Heart right ventricle (tissue), 16 donors: Measurements from ENCODE around the gene CTXN2. TPM values are rescaled to one million over a fixed set of nuclear protein-coding genes. Genes with fewer than 3 reads are reported as not detected.

ENCODE experiments used
- ATAC-seq, 8 donors: fragments of 200-7000 bp; cut with Tn5 transposase; one replicate each; pipeline ENCODE4 v1.9.1; 2020; ENCODE audit warnings: mild to moderate bottlenecking in 8 of 8, moderate library complexity in 8 of 8, moderate number of reproducible peaks in 1 of 8
- DNase-seq, 2 donors: peaks; one replicate each; pipeline ENCODE4 v3.0.0-alpha.2; 2020
- H3K27ac ChIP-seq, 10 donors: fragments of 200-600 bp; sonication (generic) in 2 of 10; one replicate each; pipeline versions ENCODE4 v1.5.0 to v1.8.0; 2020 to 2022; ENCODE audit warnings: mild to moderate bottlenecking in 3 of 10
- H3K27me3 ChIP-seq, 7 donors: fragments of 200-600 bp; one replicate each; pipeline ENCODE4 v1.8.0; 2021 to 2022; ENCODE audit warnings: mild to moderate bottlenecking in 2 of 7
- H3K36me3 ChIP-seq, 9 donors: fragments of 200-600 bp; sonication (generic) in 1 of 9; one replicate each; pipeline versions ENCODE4 v1.5.0 to v1.8.0; 2020 to 2022; ENCODE audit warnings: mild to moderate bottlenecking in 2 of 9
- H3K4me1 ChIP-seq, 9 donors: fragments of 200-600 bp; sonication (generic) in 1 of 9; one replicate each; pipeline versions ENCODE4 v1.5.0 to v1.8.0; 2020 to 2022; ENCODE audit warnings: mild to moderate bottlenecking in 4 of 9
- H3K4me3 ChIP-seq, 10 donors: fragments of 200-600 bp; sonication (generic) in 2 of 10; one replicate each; pipeline versions ENCODE4 v1.5.0 to v1.8.0; 2020 to 2022; ENCODE audit warnings: mild to moderate bottlenecking in 7 of 10, moderate library complexity in 2 of 10
- H3K9me3 ChIP-seq, 11 donors: fragments of 200-600 bp in 10 of 11; sonication (generic) in 2 of 11; one replicate each; pipeline versions ENCODE4 v1.5.0 to v1.8.0; 2013 to 2022; ENCODE audit warnings: mild to moderate bottlenecking in 2 of 11, control low read depth in 1 of 11, moderate library complexity in 1 of 11
- CTCF ChIP-seq, 9 donors: fragments of 200-600 bp; sonication (generic) in 2 of 9; IDR thresholded peaks; one replicate each; pipeline versions ENCODE4 v1.5.0 to v1.8.0; 2021 to 2022; ENCODE audit warnings: antibody characterized with exemption in 9 of 9, mild to moderate bottlenecking in 5 of 9, moderate library complexity in 1 of 9
- WGBS, 2 donors: extraction: QIAGEN DNeasy Blood & Tissue Kit; methylation state at CpG; one replicate each; pipeline ENCODE4 v1.1.7; 2013; ENCODE audit warnings: inconsistent platforms in 1 of 2; 5-methylcytosine and 5-hydroxymethylcytosine counted together
- intact Hi-C, 10 donors: fragments of 100-400 bp; cut with DNase I; formaldehyde crosslinking; loops; one replicate each; pipeline versions ENCODE4 v1.11.1 to v1.14.2; 2022
- polyA plus RNA-seq, 2 donors: library from polyadenylated mRNA; stranded (reverse); fragments of 200-250 nt; gene quantifications; one replicate each; pipeline ENCODE4 v1.2.3, GENCODE V29; 2013
- total RNA-seq, 10 donors: library from RNA; stranded (reverse); fragmentation: NEBNext Ultra II Directional in 3 of 10; extraction: Animal tissue kit (Norgen Biotek cat#: 25700) in 3 of 10; gene quantifications; one replicate each; pipeline versions ENCODE4 v1.2.1 to v1.2.4, GENCODE V29; 2021 to 2023
- donor health status: Arrhythmogenic right ventricular cardiomyopathy.
- donor health status: ischemic (EF 13 %, LVEDD 7.1; RV severe dilation, severe dysfunction).
- donor health status: healthy with polysubstance abuse.
- donor health status: DM: no; HTN: yes; CAD: no.
- donor health status: DM: no; HTN: no; CAD: no.
- donor health status: ischemic (EF 25% LVEDD 6.9; RV normal size, moderate dysfunction).
- donor health status: ischemic (EF 25% LVEDD 5.7; RV mildly dilated, moderate dysfunction).
- donor health status: healthy.
- donor health status: DM: yes; HTN: yes; CAD: no.
- donor health status: Ischemic cardiomyopathy.
- donor health status: ischemic (EF 35%, LVEDD 5.7; RV mildly dilated, moderate dysfunction).
- donor health status: nonischemic (EF 11% LVEDD 7.7; RV severe dilation, severe dysfunction).
- donor health status: DM: yes; HTN: yes; CAD: no.
- donor health status: PGD.
- donor health status: ischemic (EF 29% LVEDD 5.4; RV normal size, mild dysfunction).
- donor health status: nonischemic (EF 23%, LVEDD 6.1; RV moderate dilation, normal function).

Gene CTXN2
- total and polyA plus RNA-seq, 12 donors = not detected

DNA sequence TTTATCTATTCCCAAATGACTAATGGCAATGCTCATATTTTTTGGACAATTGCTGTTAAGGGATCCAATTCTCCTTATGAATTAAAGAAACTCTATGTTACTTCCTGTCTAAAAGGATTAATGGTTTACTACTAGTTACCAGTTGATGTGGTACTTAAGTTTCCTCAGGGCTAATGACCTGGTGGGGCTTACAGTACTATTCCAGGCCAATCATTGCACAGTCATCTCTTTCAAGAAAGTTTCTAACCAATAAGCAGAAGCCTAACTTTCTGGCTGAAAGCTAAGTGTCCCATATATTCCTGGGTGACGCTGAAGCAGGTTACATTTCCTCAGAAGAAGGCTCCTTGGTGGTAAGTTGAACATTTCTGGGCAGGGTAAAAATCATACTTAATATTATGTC is 14.5 kb downstream of the CTXN2 start, which contains the start of gene SLC12A1:
Gene SLC12A1 (plus strand): TSS at position 322 of the 400 bp plus-strand sequence. CDS start 1,418 bp downstream, outside the sequence.
- DNase-seq = no peak
- Histone ChIP-seq H3K4me3 (no peak within 1 kb of the TSS), H3K27me3 (no peaks in the 10 kb centered on the region), H3K9me3 (no peaks in the 10 kb centered on the region), H3K4me1 (no peaks in the 10 kb centered on the region), H3K27ac (no peak within 1 kb of the TSS), H3K36me3 (no peaks in the 10 kb centered on the region)
- 92 to 93% methylated on average over 1 of the region's 1 CpG for WGBS, 2 donors
- ATAC-seq = no peak
- TF ChIP-seq CTCF (IDR thresholded peaks at IDR 0.05) = no peak
- intact Hi-C loops = no loop called here

DNA sequence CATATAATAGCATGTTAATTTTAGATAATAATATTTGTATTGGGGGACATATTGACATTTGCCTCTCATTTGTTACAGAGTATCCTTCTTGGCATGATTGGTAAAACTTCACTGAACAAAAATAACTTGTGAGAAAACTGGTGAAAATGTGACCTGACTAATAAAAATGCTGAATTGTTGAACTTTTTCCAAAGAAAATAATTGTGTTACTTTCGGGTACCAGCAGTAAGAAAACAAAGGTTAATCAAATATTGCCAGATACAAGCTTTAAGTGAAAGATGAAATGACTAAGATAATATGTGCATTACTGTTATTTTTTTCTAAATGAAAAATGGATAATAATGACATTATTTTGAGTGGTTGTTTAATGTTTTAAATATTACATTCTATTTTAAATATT is 29.8 kb downstream of the CTXN2 start:
- ATAC-seq (no peak), DNase-seq (no peak)
- peaks cover 0 to 5% (median 0%) of the 10 kb centered on the region in 7 donors for H3K27me3 ChIP-seq
- no peaks in the 10 kb centered on the region for H3K9me3 ChIP-seq
- H3K4me1 ChIP-seq = no peaks in the 10 kb centered on the region
- 29 to 65% methylated on average over 1 of the region's 1 CpG for WGBS, 2 donors
- intact Hi-C loops = no loop called here
- H3K4me3 ChIP-seq = no peak overlapping the region
- no peak overlapping the region for H3K27ac ChIP-seq
- no peak for TF ChIP-seq CTCF (IDR thresholded peaks at IDR 0.05)
- H3K36me3 ChIP-seq = no peaks in the 10 kb centered on the region

DNA sequence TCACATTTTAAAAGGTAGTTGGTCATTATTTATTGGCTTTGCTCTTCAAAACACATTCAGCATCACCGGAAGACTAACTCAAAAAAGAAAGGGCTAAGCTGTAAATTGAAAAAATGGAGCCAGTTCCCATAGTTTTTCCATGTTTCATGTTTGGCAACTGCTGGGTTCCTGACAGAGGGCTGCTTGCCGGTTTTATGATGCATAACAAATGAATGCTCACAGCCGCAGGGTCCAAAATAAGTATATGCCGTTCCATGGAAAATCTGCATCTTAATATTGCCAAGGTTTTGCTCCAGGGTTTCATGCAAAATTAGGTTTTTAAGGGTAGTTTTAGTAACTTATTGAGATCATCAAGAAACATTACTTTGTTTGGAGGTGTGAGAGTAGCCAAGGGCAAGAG is 30.4 kb downstream of the CTXN2 start:
- Histone ChIP-seq H3K36me3 (no peaks in the 10 kb centered on the region), H3K4me1 (no peaks in the 10 kb centered on the region), H3K4me3 (no peak overlapping the region), H3K27ac (no peak overlapping the region), H3K27me3 (peaks cover 0 to 5% (median 0%) of the 10 kb centered on the region in 7 donors), H3K9me3 (no peaks in the 10 kb centered on the region)
- WGBS, 2 donors = 84 to 87% methylated on average over 4 of the region's 4 CpGs
- intact Hi-C loops = no loop called here
- no peak for ATAC-seq
- no peak for TF ChIP-seq CTCF (IDR thresholded peaks at IDR 0.05)
- DNase-seq = no peak

DNA sequence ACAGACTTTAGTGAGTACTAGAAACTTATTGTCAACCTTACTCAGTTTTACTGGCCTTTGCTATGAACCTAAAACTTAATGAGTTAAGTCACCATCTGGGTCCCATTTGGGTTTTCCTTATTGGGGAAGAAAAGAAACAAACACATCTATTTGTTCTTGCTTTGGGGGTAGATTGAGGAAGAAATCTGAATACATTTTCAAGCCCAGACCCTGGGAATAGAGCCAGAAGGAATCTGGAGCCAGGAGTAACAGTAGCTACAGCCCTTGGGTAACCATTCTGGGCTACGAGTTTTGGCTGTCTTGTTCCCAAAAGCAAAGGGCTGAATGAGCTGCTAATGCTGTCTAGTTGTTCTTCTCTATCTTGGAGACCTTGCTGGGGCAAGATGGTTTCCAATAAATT is 31.2 kb downstream of the CTXN2 start:
- Histone ChIP-seq H3K9me3 (no peaks in the 10 kb centered on the region), H3K27ac (no peak overlapping the region), H3K4me3 (no peak overlapping the region), H3K27me3 (peaks cover 0 to 5% (median 0%) of the 10 kb centered on the region in 7 donors), H3K4me1 (no peaks in the 10 kb centered on the region), H3K36me3 (no peaks in the 10 kb centered on the region)
- intact Hi-C loops = no loop called here
- ATAC-seq (no peak), DNase-seq (no peak)
- TF ChIP-seq CTCF (IDR thresholded peaks at IDR 0.05) = no peak
- WGBS, 2 donors = 29 to 46% methylated on average over 1 of the region's 1 CpG
